GM19438 (cell line): ENCODE results near the gene ULK4.
"Not testable (repeated sequence)": the region's sequence is repeated elsewhere in the genome, so short reads cannot be mapped to it uniquely, and the experiment has no call there.

Source experiments
- ATAC-seq: cut with Tn5 transposase; IDR thresholded peaks from one replicate; pipeline ENCODE4 v1.9.1; 2021; ENCODE audit warnings: low read depth; ENCODE audit not compliant: unreplicated experiment

ULK4 gene

DNA sequence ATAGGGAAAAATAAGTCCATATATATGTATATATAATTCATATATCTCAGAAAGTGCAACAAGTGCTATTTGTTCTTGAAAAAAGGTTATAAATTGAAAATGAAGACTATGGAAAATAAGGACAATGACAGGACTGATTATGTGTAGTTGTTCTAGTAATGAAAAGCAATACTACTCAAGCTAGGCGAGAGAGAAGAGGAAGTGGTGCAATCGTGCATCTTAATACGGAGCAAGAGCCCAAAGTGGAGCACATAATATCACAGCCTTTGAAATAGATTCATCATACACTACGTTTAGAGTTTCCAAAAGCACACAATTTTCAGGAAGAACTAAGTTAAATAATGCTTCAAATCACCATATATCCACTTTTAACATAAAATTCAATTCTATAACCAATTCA is 87.9 kb downstream of the ULK4 start:
- no peak for ATAC-seq

DNA sequence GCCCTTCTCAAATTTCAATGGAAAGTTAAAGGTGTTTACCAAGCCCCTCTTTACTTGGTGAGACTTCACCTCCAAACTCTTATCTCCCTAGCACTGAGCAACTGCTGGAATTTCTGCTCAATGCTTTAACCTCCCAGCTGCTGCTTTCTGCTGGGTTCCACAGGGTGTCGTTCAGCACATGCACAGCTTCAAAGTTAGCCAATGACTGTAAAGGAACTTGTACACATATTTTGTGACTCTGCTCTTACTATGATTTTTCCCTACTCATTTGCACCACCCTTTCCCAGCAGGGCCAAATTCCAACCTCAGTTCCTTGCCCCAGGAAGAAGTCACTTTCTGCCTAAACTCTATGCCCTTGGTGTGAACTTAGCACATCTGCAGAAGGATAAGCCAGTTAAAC is 89.7 kb downstream of the ULK4 start:
- no peak for ATAC-seq

DNA sequence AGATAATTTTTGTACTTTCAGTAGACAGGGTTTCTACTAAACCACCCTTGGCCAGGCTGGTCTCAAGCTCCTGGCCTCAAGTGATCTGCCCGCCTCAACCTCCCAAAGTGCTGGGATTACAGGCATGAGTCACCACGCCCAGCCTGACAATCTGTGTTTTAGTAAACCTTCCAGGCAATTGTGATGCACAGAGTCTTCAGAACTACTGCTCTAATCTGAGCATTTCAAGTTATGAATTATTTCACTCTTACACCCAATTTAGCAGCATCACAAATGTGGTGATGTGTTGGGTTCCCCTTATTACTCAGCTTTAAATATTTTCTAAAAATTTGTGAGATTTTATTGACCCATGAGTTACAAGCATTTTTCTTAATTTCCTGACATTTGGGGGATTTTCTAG is 94.4 kb downstream of the ULK4 start:
- no peak for ATAC-seq

DNA sequence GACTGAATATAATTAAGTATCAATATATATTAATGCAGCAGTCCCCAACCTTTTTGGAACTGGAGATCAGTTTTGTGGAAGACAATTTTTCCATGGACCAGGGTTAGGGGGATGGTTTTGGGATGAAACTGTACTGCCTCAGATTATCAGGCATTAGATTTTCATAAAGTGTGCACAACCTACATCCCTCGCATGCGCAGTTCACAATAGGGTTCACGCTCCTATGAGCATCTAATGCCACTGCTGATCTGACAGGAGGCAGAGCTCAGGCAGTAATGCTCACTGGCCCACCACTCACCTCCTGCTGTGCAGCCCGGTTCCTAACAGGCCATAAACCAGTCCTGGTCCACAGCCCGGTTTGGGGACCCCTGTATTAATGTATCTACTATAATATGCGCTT is 95.6 kb downstream of the ULK4 start:
- ATAC-seq = no peak

DNA sequence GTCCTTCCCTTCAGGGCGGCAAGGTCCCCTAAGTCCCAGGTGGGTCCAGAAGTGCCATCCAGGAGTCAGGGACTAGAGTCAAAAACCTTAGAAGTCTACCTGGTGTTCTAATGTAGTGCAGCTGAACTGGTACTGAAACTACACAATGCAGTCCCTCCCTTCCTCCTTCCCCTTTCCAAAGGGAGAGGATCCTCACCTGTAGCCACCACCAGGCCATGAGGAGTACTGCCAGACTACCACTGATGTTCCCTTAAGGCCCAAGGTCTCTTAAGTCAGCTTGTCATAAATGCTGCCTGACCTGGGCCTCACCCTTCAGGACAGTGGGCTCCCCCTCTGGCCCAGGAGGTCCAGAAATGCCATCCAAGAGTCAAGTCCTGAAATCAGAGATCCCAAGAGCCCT is 98.9 kb downstream of the ULK4 start:
- no peak for ATAC-seq

DNA sequence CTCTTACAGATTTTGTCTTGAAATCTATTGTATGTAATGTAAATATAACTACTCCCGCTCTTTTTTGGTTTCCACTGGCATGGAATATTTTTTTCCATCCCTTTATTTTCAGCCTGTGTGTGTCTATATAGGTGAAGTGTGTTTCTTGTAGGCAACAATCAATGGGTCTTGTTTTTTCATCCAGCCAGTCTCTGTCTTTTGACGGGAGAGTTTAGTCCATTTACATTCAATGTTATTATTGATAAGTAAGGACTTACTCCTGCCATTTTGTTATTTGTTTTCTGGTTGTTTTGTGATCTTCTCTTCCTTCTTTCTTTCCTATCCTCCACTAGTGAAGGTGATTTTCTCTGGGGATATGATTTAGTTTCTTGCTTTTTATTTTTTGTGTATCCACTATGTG is 101.4 kb downstream of the ULK4 start:
- not testable (repeated sequence) for ATAC-seq

DNA sequence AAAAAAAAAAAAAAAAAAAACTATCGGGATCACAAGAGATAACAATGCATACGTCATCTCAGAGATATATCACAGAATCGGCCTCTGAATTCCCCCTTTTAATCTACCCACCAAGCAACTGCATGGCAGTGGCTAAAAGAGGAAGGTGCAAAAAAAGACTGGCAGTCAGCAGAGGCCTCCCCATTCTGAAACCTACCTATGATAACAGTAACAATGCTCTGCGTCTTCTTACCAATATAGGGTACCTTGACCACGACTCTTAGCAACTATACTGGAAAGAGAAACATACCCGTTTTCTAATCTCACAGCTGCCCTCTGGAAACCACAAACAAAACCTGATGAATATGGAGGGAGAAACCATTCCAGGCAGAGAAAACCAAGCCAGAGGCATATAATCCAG is 106.9 kb downstream of the ULK4 start:
- no peak for ATAC-seq

DNA sequence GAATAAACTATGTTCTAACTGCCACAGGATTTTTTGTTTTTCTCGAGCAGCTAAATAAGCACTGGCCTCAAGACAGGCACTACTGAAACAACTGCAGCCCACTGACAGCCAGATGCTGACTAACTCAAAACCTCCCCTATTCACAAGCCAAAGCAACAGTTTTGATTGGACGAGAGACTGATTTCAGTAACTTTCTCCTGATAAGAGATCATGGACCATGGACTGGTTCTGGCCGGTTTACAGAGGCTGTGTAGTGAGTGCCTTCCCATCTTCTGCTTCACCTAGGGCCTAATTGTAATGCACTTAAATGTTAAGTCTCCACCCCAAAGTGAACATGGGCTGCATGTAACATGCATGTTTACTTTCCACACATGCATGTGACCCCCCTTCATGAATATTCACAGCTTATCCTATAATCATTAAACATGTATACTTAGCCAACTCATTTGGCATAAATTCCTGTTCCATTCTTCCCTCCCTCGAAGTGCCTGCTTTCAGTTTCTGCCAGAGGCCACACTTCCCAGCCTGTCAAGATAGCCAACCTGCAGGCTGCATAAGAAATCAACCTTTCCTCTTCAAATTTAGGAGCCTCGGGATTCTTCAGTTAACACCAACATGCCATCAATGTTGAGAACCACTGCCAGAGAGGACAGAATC is 108.2 kb downstream of the ULK4 start:
- ATAC-seq = no peak

DNA sequence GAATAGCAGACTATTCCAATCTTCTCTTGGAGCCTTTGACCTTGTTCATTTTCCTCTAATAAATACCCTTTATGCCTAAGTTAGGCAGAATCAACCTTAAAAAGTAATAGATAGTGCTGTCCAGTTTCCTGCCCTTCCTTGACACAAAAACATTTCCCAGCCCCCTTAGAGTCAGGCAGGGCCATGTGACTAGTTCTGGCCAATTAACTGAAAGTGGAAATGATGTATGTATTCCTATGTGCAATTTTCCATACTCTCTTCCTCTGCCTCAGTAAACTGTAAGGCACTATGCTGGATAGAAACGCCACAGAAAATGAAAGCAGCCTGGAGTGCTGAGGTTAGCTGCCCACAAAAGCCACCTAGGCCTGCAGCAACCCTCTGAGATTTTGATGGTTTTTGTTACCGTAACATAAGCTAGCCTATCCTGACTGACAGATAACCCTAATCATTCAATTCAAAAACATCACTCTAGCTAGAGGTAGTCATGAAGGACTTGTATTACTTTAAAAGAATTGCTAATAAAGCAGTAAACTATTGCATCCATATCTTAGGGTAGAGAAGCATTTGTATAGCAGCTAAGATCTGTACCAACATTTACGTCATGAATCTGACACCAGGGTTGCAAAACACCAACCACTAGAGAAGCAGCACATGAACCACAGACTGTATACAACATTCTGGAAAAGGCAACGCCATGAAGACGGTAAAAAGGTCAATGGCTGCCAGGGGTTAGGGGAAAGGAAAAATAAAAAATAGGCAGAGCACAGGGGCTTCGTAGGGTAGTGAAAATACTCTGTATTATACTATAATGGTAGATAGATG is 112.9 kb downstream of the ULK4 start:
- no peak for ATAC-seq

DNA sequence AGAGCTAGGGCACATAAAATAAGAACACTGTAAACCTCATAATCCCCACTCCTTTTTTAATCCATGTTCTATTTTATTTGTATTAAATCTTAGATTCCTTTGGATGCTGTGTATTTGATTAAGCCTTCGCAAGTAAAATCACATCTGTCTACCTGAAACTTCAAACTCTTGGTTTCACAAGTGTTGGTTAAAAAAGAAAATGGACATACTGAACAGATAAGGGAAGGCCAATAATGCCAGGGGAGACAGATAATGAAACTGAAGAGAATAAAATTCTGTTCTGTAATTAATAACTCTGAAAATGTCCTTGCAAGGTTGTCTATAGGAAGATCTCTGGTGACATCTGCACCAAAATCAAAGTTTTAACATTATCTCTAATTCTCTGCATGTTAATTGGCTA is 114.2 kb downstream of the ULK4 start:
- no peak for ATAC-seq

DNA sequence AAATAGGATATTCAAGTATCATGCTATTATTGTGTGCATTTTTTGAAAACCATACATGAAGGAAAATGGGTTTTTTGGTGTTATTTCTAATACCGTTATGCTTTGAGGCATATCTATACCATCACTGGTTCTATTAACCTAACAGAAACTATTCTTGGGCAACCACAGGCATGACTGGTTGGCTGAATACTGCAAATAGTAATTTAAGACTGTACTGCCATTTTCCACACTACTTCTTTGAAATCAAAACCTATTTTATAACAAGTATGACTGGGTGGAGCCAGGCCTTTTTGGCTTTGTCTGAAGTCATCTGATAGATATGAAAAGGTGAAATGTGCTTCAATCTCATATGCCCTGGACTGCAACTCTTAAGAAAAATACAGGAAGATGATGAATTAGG is 115.1 kb downstream of the ULK4 start:
- ATAC-seq = no peak

DNA sequence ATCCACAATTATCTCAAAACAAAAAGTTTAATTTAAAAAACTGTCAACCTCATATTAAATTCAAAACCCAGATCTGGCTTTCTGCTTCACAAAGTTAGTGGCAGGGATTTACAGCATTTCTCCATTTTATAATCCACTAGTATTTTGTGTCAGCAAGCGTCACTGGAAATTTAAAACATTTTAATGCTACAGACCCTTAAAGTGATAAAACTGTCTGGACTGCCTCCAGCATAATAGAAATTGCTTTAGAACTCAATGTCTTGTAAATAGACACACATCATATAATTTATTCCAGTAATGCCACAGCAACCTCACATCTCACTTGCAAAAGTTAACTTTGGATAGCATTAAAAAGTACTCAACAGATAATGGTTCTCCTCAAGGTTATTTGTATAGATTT is 116.1 kb downstream of the ULK4 start:
- ATAC-seq = no peak

DNA sequence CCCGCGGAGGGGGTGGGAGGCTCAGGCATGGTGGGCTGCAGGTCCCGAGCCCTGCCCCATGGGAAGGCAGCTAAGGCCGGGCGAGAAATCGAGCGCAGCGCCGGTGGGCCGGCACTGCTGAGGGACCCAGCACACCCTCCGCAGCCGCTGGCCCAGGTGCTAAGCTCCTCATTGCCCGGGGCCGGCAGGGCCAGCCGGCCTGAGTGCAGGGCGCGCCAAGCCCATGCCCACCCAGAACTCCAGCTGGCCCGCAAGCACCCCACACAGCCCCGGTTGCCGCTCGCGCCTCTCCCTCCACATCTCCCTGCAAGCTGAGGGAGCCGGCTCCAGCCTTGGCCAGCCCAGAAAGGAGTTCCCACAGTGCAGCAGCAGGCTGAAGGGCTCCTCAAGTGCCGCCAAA is 117.6 kb downstream of the ULK4 start:
- ATAC-seq = not testable (repeated sequence)

DNA sequence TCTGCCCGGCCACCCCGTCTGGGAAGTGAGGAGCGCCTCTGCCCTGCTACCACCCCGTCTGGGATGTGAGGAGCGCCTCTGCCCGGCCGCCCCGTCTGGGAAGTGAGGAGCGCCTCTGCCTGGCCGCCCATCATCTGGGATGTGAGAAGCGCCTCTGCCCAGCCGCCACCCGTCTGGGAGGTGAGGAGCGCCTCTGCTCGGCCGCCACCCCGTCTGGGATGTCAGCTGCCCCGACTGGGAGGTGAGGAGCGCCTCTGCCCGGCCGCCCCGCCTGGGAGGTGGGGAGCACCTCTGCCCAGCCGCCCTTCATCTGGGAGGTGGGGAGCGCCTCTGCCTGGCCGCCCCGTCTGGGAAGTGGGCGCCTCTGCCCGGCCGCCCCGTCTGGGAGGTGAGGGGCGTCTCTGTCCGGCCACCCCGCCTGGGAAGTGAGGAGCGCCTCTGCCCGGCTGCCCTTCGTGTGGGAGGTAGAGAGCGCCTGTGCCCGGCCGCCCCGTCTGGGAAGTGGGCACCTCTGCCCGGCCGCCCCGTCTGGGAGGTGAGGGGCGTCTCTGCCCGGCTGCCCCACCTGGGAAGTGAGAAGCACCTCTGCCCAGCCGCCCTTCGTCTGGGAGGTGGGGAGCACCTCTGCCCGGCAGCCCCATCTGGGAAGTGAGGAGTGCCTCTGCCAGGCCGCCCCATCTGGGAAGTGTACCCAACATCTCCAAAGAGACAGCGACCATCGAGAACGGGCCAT is 120.8 kb downstream of the ULK4 start:
- not testable (repeated sequence) for ATAC-seq

DNA sequence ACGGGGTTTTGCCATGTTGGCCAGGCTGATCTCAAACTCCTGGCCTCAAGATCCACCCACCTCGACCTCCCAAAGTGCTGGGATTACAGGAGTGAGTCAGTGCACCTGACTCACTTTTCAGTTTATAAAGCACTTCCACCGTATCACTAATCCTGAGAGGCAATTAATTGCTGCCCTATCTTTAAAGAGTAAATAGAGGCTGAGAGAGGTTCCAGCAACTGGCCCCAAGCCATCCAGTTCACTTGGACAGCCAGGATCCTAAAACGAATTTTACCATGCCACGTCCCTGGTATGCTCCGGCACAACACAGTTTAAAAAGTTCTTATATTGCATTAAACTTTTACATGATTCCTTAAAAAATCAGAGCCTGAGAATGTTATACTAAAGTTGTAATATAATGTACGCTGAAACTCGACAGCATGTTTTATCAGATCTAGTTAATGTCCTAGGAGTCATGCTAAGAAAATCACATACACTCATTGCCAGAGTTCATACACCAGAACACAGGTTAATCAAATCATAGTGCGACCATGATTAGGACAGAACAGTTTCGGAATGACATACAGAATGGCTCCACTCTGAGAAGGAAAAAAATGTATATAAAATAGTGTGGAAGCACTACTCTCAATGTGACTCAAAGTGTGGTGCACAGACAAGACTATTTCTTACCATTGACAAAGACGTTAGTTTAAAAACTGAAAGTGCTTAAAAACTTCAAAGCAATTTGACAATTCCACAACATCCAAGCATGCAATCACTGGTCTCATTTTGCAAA is 125.4 kb downstream of the ULK4 start:
- no peak for ATAC-seq

DNA sequence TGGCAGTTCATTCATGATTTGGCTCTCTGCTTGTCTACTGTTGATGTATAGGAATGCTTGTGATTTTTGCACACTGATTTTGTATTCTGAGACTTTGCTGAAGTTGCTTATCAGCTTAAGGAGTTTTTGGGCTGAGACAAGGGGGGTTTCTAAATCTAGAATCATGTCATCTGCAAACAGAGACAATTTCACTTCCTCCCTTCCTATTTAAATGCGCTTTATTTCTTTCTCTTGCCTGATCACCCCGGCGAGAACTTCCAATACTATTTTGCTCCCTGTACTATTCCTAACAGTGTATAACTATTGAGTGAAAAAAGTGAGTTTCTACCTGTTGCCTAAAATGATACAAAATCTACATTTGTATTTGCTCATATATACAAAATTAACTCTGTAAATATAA is 128.3 kb downstream of the ULK4 start:
- ATAC-seq = no peak

DNA sequence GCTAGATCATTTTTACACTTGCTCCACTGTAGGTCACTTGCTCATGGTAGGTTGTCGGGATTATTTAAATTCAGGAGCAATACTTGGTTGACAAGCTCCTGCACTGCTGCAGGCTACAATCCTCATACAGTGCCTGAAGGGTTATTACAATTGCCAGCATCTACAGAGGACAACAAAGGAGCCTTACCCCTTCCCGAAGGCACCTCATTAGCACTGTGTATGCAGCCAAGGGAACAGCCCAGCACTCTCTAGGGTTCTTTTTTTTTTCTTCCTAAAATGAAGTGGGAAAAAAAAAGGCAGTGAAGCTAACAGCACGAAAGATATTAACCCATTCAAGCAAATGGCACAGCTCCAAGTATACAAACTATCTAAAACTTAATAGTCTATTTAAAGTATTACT is 142.7 kb downstream of the ULK4 start:
- no peak for ATAC-seq

DNA sequence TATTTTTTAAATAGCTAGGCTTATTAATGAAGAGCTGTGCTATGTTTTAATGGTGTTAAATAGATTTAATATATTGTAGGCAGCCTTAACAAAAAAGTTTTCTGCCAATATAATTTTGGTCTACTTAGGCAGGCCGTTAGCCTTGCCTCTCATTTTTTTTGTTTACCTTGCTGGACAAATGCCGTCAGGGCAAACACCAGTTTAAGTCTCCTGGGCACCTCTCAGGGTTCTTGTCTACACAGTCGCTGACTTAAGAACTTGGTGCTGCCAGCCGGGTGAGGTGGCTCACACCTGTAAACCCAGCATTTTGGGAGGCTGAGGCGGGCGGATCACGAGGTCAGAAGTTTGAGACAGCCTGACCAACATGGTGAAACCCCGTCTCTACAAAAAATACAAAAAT is 153.3 kb downstream of the ULK4 start:
- ATAC-seq = no peak

DNA sequence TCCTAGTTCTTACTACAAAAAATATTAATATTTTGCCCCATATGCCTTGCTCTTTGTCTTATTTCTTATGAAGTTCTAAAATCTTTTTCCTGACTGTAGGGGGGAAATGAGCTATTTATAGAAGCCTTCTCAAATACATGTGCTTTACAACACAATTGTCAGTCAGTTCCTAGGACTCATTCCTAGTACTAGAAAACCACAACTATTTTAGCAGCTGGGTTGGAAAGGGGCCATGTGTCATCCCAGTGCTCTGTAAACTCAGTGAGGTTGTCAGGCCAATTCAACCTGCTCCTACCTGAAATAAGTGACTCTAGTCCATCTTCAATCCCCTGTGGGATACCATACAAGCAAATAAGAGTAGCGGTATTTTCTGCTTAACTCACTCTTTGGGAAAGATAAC is 153.8 kb downstream of the ULK4 start:
- no peak for ATAC-seq

DNA sequence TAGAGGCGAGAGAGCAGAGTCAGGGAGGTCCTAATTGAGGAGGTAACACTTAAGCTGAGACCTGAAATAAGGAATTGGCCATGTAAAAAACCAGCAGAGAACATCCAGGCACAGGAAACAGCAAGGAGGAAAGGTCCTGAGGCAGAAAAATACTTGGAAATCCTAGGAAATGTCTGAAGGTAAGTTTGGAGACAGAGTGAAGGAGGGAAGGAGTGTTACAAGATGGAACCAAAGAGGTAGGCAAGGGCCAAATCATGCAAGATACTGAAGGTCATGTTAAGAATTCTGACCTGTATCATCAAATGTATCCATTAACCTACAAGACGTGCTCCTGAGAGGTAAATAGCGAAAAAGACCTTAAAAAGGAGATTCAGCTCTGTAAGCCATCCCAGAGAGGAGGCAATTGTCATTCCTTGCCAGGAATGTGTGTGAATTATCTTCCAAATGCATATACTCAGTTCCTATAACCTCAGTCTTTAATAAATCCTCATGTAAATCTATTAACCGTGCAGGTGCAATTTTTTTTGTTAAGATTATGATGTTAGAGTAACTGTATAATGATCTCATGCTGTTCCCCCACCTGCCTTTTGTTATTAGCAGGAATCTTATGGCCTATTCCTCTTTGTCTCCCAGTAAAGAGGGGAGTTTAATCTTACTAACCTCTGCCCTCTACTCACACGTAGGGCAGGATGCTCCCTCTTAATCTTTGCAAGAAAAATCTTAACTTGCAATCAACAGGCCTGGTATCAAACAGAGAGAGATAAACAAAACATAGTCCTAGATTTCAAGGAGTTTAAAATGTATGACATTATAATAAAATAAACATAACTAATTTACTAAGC is 166.9 kb downstream of the ULK4 start:
- ATAC-seq = no peak
